ENCODE data around the gene PTX4. TPM values are rescaled to one million over a fixed set of nuclear protein-coding genes. Genes with fewer than 3 reads are reported as not detected.
"Not testable (repeated sequence)": the region's sequence is repeated elsewhere in the genome, so short reads cannot be mapped to it uniquely, and the experiment has no call there.

Gene PTX4
- total RNA-seq, 1 experiment from 2014 or later = not detected

GRCh38 chr16:1485847-1486496 lies 2.8 kb downstream of the PTX4 start:
- no peak for DNase-seq (ENCODE audit: low spot score)

- DNase-seq (ENCODE audit: low spot score) = no peak
Observed at GRCh38 chr16:1481906-1482835, 6.6 kb downstream of the PTX4 start.

GRCh38 chr16:1478937-1479336 lies 9.8 kb downstream of the PTX4 start:
- not testable (repeated sequence) for DNase-seq (ENCODE audit: low spot score)

GRCh38 chr16:1477033-1477432 lies 11.7 kb downstream of the PTX4 start:
- DNase-seq (ENCODE audit: low spot score) = no peak

DNA sequence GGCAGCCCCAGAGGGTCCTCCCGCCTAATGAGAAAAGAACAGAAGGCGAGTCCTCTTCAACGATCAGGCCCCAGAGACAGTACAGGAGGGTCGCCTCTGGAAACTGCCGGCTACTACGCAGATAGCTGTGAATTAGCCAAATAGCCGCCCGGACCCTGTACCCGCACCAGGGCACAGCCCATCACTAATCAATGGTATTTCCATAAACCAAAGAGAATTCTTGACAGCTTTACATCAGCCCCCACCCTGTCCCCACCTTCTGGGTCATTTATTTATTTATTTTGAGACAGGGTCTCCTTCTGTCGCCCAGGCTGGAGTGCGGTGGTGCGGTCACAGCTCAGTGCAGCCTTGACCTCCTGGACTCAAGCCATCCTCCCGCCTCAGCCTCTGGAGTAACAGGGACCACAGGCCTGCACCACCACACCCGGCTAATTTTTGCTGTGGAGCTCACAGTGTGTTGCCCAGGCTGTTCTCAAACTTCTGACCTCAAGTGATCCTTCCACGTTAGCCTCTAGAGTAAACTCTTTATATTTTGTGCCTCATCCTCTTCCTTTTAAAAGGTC lies 13.1 kb downstream of the PTX4 start:
- no peak for DNase-seq (ENCODE audit: low spot score)

- DNase-seq (ENCODE audit: low spot score) = peak; percentile 52
Observed at GRCh38 chr16:1474796-1475551, 13.8 kb downstream of the PTX4 start, which contains the start of gene CLCN7. TSS of gene CLCN7 (minus strand) at chr16:1475028. CDS start at chr16:1474974, 54 bp downstream.

DNA sequence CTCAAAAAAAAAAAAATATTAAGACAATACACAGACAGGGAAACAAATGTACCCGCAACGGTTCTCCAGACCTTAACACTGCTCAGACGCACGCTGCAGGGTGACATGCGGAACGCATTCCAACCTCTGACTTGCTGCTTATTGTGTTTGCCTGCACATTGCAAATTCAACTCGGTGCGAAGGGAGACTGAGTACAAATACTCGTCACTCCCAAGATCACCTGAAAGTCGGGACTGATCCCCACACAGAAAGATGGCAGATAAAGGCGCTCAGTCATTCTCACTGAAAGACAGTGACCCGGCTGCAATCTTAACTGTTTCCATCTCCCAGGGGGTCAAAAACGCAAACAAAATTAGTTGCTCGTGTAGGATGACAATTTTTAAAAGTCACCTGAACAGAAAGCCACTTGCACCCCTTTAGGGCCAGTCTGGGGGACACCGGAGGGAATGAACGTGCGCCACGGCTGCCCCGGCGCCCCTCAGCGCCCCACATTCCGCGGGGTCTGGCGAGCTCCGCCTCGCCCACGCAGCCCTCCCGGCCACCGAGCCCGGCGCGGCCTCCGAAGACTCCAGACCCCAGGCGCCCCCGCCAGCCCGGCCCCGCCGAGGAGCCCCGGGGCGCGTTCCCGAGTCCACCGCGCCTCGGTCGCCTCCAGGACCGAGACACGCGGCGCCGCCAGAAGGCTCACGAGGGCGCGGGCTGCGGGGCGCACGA lies 14.5 kb downstream of the PTX4 start:
- DNase-seq (ENCODE audit: low spot score) = no peak

DNA sequence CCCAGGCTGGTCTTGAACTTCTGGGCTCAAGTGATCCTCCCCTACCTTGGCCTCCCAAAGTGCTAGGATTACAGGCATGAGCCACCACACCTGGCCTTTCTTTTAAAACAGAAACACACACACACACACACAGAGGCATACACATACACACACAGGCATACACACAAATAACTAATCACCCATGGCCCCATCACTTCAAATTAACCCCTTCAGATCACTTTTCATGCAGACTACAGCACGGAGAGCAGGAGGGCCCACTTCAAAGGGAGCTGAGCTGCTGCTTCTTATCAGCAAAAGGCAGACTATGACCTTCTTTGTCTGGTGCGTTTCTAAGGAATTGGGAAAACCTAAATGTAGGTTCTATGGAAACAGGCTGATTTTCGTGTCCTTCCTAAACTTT lies 15.8 kb downstream of the PTX4 start:
- no peak for DNase-seq (ENCODE audit: low spot score)

DNA sequence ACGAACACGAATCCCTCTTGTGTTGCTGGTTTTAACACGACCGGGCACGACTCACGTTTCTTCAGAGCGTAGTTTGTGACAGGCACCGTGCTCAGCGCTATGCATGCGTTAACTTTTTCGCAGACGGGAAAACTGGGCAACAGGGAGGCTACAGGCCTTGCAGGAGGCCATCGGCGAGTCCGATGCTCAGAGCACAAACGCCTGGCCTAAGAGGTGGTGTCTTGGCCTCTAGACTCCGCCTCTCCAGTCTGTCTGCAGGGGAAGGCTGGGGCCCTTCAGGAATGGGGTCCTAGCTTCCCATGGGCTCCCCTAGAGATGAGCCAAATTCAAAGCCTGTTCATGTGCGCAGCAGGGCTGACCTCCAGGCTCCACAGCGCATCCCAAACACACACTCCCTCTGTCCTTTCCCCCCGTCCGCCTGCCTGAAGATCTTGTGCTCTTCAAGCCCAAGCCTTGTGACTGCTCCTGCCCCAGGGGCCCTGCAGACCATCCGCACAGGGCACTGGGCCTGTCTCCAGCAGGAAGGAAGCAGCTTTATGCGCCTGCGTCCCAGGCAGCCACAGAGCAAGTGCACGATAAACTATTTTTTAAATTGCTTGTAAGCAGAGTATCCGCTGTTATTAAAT lies 17.1 kb downstream of the PTX4 start:
- DNase-seq (ENCODE audit: low spot score) = no peak

GRCh38 chr16:1470481-1471251 lies 18.1 kb downstream of the PTX4 start:
- DNase-seq (ENCODE audit: low spot score) = no peak

DNA sequence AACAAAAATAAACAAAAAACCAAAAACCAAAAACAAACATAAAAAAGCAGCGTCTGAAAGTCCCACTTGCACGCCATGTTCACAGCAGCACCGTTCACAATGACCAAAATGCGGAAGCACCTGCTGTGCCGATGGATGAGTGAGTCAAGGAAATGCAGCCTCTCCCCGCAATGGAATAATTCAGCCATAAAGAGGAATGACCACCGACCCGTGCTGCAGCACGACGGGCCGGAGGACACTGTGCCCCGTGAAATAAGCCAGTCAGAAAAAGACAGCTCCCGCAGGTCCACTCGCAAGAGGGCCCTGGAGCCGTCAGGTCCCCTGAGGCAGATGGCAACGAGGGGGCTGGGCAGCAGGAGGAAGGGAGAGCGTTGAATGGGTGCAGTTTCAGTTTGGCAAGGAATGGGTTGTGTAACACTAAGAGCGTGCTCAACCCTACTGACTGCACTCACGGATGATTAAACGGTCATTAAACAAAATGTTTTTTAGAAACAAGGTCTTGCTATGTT lies 19.0 kb downstream of the PTX4 start:
- no peak for DNase-seq (ENCODE audit: low spot score)

DNA sequence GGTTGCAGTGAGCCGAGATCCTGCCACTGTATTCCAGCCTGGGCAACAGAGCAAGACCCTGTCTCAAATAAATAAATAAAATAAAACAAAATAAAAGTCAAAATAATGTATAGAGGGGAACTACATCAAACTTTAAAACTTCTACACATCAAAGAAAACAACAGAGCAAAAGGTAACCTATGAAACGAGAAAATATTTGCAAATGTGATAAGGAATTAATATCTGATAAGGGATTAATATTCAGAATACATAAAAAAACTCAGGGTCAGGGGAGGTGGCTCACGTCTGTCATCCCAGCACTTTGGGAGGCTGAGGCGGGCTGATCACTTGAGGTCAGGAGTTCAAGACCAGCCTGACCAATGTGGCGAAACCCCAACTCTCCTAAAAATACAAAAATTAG lies 19.6 kb downstream of the PTX4 start:
- not testable (repeated sequence) for DNase-seq (ENCODE audit: low spot score)

DNA sequence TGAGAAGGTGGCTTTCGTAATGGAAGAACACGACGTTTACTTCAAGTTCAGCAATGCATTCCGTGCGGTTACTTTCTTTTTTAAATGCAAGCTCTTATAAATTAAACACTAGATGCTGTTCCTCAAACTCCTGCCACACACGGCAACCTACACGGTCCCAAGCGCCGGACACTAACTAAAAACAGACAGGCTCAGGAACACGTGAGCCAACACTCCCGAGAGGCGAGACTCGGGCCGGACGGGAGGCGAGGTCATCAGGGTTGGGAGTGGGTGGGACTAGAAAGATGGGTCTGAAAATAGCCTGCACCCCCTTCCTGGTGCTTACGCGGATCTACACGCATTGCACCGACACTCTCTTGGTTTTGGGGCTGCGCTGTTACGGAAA lies 20.3 kb downstream of the PTX4 start:
- DNase-seq (ENCODE audit: low spot score) = no peak

- peak; percentile 44 for DNase-seq (ENCODE audit: low spot score)
Observed at GRCh38 chr16:1466968-1467521, 21.7 kb downstream of the PTX4 start.

GRCh38 chr16:1466054-1466453 lies 22.7 kb downstream of the PTX4 start:
- no peak for DNase-seq (ENCODE audit: low spot score)

- DNase-seq (ENCODE audit: low spot score) = no peak
Observed at GRCh38 chr16:1465567-1465915, 23.2 kb downstream of the PTX4 start.

GRCh38 chr16:1464894-1465566 lies 23.7 kb downstream of the PTX4 start:
- DNase-seq (ENCODE audit: low spot score) = no peak

DNA sequence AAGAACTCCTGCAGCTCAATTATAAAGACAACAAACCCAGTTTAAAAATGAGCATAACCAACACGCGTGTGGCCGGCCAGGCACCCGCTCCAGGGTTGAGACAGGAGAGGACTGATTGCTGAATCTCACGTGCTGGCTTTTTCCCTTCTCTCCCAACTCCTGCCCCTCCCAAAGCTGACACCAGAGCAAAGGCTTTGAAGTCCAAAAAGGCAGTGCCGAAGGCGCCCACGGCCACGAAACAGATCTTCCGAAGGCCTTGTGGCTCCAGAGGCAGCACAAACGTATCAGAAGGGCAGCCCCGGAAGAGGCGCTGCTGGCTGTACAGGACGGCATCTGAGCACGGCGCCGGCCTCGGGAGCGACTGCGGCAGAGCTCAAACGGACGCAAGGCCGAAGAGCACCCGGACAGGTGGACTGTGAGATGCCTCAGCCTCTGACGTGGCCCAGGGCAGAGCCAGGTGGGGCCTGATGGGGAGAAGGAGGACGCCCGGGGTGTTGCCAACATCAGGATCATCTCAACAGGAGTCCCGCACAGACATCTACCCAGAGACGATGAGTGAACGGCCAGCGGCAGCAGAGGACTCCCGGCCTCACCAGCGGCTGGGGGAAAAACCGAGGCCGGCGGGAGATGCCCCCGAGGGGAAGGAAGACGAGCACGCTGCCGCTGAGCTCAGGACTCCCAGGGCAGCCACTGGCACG lies 24.4 kb downstream of the PTX4 start:
- no peak for DNase-seq (ENCODE audit: low spot score)

Data from A172 (cell line).